Immature natural killer cell (primary cell): ENCODE results near the gene SF3B2. TPM values are rescaled to one million over a fixed set of nuclear protein-coding genes. Genes with fewer than 3 reads are reported as not detected.
A peak's percentile ranks its signal among the peaks of the same experiment; 100 is the strongest.
"Not testable (repeated sequence)": the region's sequence is repeated elsewhere in the genome, so short reads cannot be mapped to it uniquely, and the experiment has no call there.

Experiments
- DNase-seq, 3 donors: peaks; one replicate each; pipeline ENCODE4 v3.0.0; 2022; ENCODE audit warnings: mixed read lengths in 1 of 3
- H3K27ac Mint-ChIP-seq, 6 donors: one replicate each; pipeline ENCODE4 v1.8.0; 2020; ENCODE audit warnings: mixed read lengths in 6 of 6, mild to moderate bottlenecking in 5 of 6, inconsistent platforms in 4 of 6, moderate library complexity in 3 of 6
- H3K27me3 Mint-ChIP-seq, 3 donors: one replicate each; pipeline ENCODE4 v1.8.0; 2020 to 2021; ENCODE audit warnings: low read depth in 3 of 3, mild to moderate bottlenecking in 3 of 3, mixed read lengths in 3 of 3, moderate library complexity in 3 of 3, inconsistent platforms in 1 of 3
- H3K36me3 Mint-ChIP-seq, 3 donors: one replicate each; pipeline ENCODE4 v1.8.0; 2020; ENCODE audit warnings: mixed read lengths in 3 of 3, inconsistent platforms in 2 of 3, mild to moderate bottlenecking in 2 of 3
- H3K4me1 Mint-ChIP-seq, 2 donors: one replicate each; pipeline ENCODE4 v1.8.0; 2020; ENCODE audit warnings: inconsistent platforms in 2 of 2, mild to moderate bottlenecking in 2 of 2, mixed read lengths in 2 of 2, moderate library complexity in 1 of 2
- H3K4me3 Mint-ChIP-seq, 5 donors: one replicate each; pipeline ENCODE4 v1.8.0; 2020; ENCODE audit warnings: mild to moderate bottlenecking in 5 of 5, mixed read lengths in 5 of 5, inconsistent platforms in 3 of 5, moderate library complexity in 3 of 5
- H3K9me3 Mint-ChIP-seq, 6 donors: one replicate each; pipeline ENCODE4 v1.8.0; 2020; ENCODE audit warnings: mild to moderate bottlenecking in 6 of 6, mixed read lengths in 6 of 6, inconsistent platforms in 4 of 6, moderate library complexity in 3 of 6
- polyA plus RNA-seq, 3 donors: library from polyadenylated mRNA; unstranded; fragments of 300-500 nt; fragmentation: Illumina TruSeq; gene quantifications; one replicate each; pipeline ENCODE4 v1.2.3, GENCODE V29; 2021

The SF3B2 gene
- polyA plus RNA-seq, 3 donors from 2014 or later, result 71.7 to 141 (median 76.7) TPM

DNA sequence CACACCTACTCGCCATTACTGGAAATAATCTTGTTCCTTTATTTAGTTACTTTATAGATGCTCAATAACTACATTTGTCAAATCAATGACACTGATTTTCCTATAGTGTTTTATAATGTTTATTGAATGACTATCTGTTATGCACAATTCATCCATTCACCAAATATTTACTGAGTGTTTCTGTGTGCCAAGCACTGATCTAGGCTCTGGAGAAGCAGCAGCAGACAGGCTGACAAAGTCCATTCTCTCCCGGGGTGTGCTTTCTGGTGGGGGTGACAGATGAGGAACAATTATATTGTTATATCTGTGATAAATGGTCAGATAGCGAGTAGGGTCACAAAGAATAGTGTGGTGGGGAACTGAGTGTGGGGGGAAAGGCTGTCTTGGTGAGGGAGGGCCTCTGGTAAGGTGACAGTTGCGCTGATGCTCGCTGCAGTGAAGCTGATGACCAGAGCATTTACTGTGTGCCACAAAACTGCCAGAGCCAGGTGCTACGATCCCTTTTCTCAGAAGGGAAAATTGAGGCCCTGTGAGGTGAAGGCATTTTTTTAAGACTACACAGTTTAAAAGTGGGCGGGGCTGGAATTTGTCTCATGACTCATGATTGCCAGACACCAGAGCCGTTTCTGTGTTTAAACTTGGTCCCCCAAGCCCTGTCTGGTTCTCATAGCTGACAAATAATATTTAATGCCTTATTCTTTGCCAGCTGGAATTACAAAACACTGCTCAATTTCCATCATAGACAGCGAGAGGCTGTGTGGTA is 28.1 kb downstream of the SF3B2 start:
- Mint-ChIP-seq H3K9me3 (no peaks in the 10 kb centered on the region), H3K4me1 (peaks cover 65 to 82% of the 10 kb centered on the region in 2 donors), H3K36me3 (peaks cover 7 to 15% (median 8%) of the 10 kb centered on the region in 3 donors), H3K27ac (peak overlapping the region; percentile 92 to 99 (median 96)), H3K4me3 (peak overlapping the region; percentile 85 to 97 (median 92)), H3K27me3 (peaks cover 0 to 1% (median 0%) of the 10 kb centered on the region in 3 donors)
- DNase-seq, result peak in 2 of 3 donors; percentile 27 to 42

- Mint-ChIP-seq H3K4me3 (peak overlapping the region; percentile 85 to 97 (median 92)), H3K9me3 (no peaks in the 10 kb centered on the region), H3K36me3 (peaks cover 7 to 15% (median 8%) of the 10 kb centered on the region in 3 donors), H3K27ac (peak overlapping the region; percentile 92 to 99 (median 96)), H3K4me1 (peaks cover 65 to 83% of the 10 kb centered on the region in 2 donors), H3K27me3 (peaks cover 0 to 1% (median 0%) of the 10 kb centered on the region in 3 donors)
- DNase-seq, result peak; percentile 69 to 71 (median 69)
Observed at GRCh38 chr11:66081505-66081904, 29.3 kb downstream of the SF3B2 start.

GRCh38 chr11:66082946-66083698 is 31.0 kb downstream of the SF3B2 start:
- Mint-ChIP-seq H3K4me1 (peaks cover 68 to 84% of the 10 kb centered on the region in 2 donors), H3K36me3 (peaks cover 4 to 13% (median 6%) of the 10 kb centered on the region in 3 donors), H3K4me3 (peak overlapping the region in 3 of 5 donors; percentile 4 to 24 (median 17)), H3K27ac (peak overlapping the region; percentile 29 to 95 (median 72)), H3K9me3 (no peaks in the 10 kb centered on the region), H3K27me3 (peaks cover 0 to 1% (median 0%) of the 10 kb centered on the region in 3 donors)
- no peak for DNase-seq

DNA sequence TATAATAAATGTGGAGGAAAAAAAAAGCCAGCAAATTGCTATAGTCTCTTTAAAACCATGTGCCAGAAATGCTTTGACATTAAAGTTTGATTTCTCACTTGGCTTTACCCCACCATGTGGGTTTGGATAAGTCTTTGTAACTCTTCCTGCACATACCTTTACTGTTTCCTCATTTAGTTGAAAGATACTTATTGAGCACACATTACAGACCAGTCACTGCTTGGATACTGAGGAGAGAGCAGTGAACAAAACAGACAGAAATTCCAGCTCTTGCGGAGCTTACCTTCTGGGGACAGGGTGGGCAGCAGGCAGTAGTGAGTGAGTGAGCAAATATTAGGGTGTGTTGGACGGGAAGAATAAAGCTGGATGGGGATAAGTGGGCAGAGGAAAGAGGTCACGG is 31.6 kb downstream of the SF3B2 start:
- H3K27me3 Mint-ChIP-seq, result peaks cover 0 to 3% (median 0%) of the 10 kb centered on the region in 3 donors
- H3K4me3 Mint-ChIP-seq, result no peak overlapping the region
- no peaks in the 10 kb centered on the region for H3K9me3 Mint-ChIP-seq
- H3K4me1 Mint-ChIP-seq, result peaks cover 64 to 84% of the 10 kb centered on the region in 2 donors
- peak overlapping the region; percentile 29 to 95 (median 76) for H3K27ac Mint-ChIP-seq
- DNase-seq, result no peak
- peaks cover 0 to 7% (median 0%) of the 10 kb centered on the region in 3 donors for H3K36me3 Mint-ChIP-seq

DNA sequence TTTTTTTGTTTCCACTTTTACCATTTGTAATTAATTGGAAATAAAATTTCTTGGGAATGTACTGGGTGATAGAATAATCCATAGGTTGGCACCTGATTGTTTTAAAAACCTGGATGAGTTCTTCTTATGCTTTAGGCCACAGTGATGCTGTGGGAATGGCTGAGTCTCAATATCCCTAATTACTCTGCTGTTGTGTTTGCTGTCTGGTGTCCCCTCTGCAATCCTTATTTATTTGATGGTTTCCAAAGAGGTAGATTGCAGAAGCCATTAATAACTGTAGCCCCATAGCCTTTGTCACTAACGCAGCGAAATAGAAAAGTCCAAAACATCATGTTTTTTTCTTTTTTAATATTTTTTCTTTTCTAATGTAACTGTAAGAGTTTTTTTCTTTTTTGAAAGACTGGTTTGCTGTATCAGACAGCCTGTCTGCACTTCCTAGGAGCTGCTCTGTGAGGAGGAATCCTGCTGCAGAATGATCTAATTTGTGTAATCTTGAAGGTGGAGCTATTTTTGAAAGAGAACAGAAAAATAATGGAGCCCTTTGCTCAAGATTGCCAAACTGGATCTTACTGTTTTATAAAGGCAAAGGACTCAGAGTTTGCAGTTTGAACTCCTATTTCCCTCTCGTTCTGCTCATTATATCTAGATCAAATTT is 32.8 kb downstream of the SF3B2 start:
- H3K4me1 Mint-ChIP-seq, result peaks cover 52 to 79% of the 10 kb centered on the region in 2 donors

DNA sequence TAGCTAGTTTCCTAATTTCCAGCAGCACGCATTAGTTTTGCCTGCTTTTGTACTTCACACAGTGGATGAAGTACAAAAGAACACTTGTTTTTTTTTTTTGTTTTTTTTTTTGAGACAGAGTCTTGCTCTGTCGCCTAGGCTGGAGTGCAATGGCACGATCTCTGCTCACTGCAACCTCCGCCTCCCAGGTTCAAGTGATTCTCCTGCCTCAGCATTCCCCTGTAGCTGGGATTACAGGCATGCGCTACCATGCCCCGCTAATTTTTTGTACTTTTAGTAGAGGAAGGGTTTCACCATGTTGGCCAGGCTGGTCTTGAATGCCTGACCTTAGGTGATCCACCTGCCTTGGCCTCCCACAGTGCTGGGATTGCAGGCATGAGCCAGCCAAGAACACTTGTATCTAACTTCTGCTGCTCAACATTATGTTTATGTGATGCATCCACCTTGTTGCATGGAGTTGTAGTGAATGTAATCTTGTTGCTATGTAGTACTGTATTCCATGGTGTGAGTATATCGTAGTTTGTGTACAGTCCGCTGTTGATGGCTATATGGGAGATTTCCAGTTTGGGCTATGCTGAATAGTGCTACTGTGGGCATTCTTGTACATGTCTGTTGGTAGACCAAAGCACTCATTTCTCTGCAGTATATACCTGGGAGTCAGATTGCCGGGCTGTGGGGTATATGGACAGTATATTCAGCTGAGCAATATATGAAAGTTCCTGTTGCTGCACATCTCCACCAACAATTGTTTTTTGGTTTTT is 35.2 kb downstream of the SF3B2 start:
- peaks cover 0 to 3% (median 0%) of the 10 kb centered on the region in 3 donors for H3K27me3 Mint-ChIP-seq

More for the DNA sequence above, 32.8 kb downstream of the SF3B2 start:
- H3K27me3 Mint-ChIP-seq, result peaks cover 0 to 3% (median 0%) of the 10 kb centered on the region in 3 donors
- H3K27ac Mint-ChIP-seq, result peak overlapping the region; percentile 46 to 95 (median 76)
- H3K9me3 Mint-ChIP-seq, result no peaks in the 10 kb centered on the region
- DNase-seq, result no peak
- no peak overlapping the region for H3K4me3 Mint-ChIP-seq
- peaks cover 0 to under 1% (median 0%) of the 10 kb centered on the region in 3 donors for H3K36me3 Mint-ChIP-seq

DNA sequence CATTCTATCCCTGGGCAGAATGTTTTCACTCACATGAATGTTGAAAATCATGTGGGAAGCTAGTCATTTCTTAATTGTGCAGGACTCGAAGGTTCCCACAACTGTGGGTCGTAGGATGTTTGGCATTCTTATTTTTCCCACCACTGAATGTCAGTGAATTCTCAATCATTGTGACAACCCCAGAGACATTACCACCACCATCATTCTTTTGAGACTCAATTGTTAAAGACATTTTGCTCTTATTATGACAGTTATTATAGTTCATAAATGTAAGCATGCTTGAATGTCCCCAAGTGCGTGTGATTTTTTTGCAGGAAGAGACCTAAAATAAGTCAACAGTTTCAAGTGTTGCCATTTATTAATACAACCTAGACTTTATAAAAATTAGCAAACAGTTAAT is 36.9 kb downstream of the SF3B2 start:
- Mint-ChIP-seq H3K36me3 (no peaks in the 10 kb centered on the region), H3K4me3 (no peak overlapping the region), H3K27ac (peak overlapping the region in 2 of 6 donors; percentile 17 to 35), H3K9me3 (no peaks in the 10 kb centered on the region), H3K4me1 (peaks cover 17 to 40% of the 10 kb centered on the region in 2 donors), H3K27me3 (peaks cover 0 to 2% (median 0%) of the 10 kb centered on the region in 3 donors)
- DNase-seq, result no peak

More for the DNA sequence above, 35.2 kb downstream of the SF3B2 start:
- Mint-ChIP-seq H3K9me3 (no peaks in the 10 kb centered on the region), H3K36me3 (no peaks in the 10 kb centered on the region), H3K4me1 (peaks cover 28 to 55% of the 10 kb centered on the region in 2 donors), H3K4me3 (no peak overlapping the region), H3K27ac (peak overlapping the region in 4 of 6 donors; percentile 36 to 77 (median 50))
- no peak for DNase-seq

GRCh38 chr11:66090288-66090687 is 38.1 kb downstream of the SF3B2 start:
- DNase-seq, result no peak
- Mint-ChIP-seq H3K27ac (no peak overlapping the region), H3K4me3 (no peak overlapping the region), H3K36me3 (no peaks in the 10 kb centered on the region), H3K27me3 (peaks cover 0 to 2% (median 0%) of the 10 kb centered on the region in 3 donors), H3K9me3 (no peaks in the 10 kb centered on the region), H3K4me1 (peaks cover 11 to 29% of the 10 kb centered on the region in 2 donors)

- H3K27me3 Mint-ChIP-seq, H3K9me3 Mint-ChIP-seq, DNase-seq, H3K4me3 Mint-ChIP-seq, H3K36me3 Mint-ChIP-seq, H3K27ac Mint-ChIP-seq: not testable (repeated sequence)
- peaks cover 13 to 22% of the 10 kb centered on the region in 2 donors for H3K4me1 Mint-ChIP-seq
Observed at GRCh38 chr11:66092125-66092524, 40.0 kb downstream of the SF3B2 start.

GRCh38 chr11:66099746-66100145 is 47.6 kb downstream of the SF3B2 start:
- H3K27me3 Mint-ChIP-seq, DNase-seq, H3K4me3 Mint-ChIP-seq, H3K9me3 Mint-ChIP-seq, H3K36me3 Mint-ChIP-seq: not testable (repeated sequence)
- H3K27ac Mint-ChIP-seq, result peak overlapping the region; percentile 86 to 97 (median 90)
- H3K4me1 Mint-ChIP-seq, result peaks cover 47 to 53% of the 10 kb centered on the region in 2 donors

GRCh38 chr11:66100272-66101065 is 48.3 kb downstream of the SF3B2 start:
- Mint-ChIP-seq H3K4me1 (peaks cover 53 to 60% of the 10 kb centered on the region in 2 donors), H3K9me3 (no peaks in the 10 kb centered on the region), H3K27me3 (peaks cover 0 to 3% (median 0%) of the 10 kb centered on the region in 3 donors), H3K4me3 (peak overlapping the region; percentile 76 to 89 (median 85)), H3K36me3 (peaks cover 0 to 6% (median 0%) of the 10 kb centered on the region in 3 donors), H3K27ac (peak overlapping the region; percentile 86 to 97 (median 90))
- peak; percentile 56 to 62 (median 57) for DNase-seq

DNA sequence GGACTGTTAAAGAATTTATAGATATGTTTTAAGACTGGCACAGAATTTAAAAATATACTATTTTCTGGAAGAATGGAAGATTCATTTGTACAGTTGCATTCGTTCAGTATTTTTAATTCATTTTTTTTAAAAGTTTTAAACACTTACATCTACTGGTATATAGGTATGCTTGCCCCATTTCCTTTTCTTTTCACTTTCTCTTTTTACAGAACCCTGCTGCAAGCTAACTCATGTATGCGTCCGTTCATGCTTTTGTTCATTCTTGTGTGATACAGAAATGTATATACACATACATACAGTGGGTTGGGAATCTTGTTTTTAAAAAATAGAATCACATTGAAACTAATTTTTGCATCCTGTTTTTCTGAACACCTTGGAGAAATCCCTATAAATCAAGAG is 48.9 kb downstream of the SF3B2 start:
- Mint-ChIP-seq H3K9me3 (no peaks in the 10 kb centered on the region), H3K27me3 (peaks cover 0 to 3% (median 0%) of the 10 kb centered on the region in 3 donors), H3K27ac (peak overlapping the region; percentile 86 to 97 (median 90)), H3K4me1 (peaks cover 59 to 66% of the 10 kb centered on the region in 2 donors), H3K36me3 (peaks cover 0 to 6% (median 0%) of the 10 kb centered on the region in 3 donors), H3K4me3 (peak overlapping the region; percentile 76 to 89 (median 85))
- DNase-seq, result peak in 1 of 3 donors; percentile 38
